Measurements from ENCODE around the gene BRINP3.

- TF ChIP-seq ZNF121 (tag by site-specific recombination; IDR thresholded peaks at IDR 0.05) (no peak), PATZ1 (tag by site-specific recombination; IDR thresholded peaks at IDR 0.05) (no peak), CTCF (tag by site-specific recombination; IDR thresholded peaks at IDR 0.05) (no peak), ZNF747 (tag by site-specific recombination; IDR thresholded peaks at IDR 0.05) (no peak), KLF8 (tag by site-specific recombination; IDR thresholded peaks at IDR 0.05) (no peak), ZXDB (tag by site-specific recombination; IDR thresholded peaks at IDR 0.05) (no peak), MYNN (tag by site-specific recombination; IDR thresholded peaks at IDR 0.05; ENCODE audit: borderline replicate concordance) (no peak), AEBP2 (tag by site-specific recombination; IDR thresholded peaks at IDR 0.05; ENCODE audit: borderline replicate concordance) (no peak), ZNF394 (tag by site-specific recombination; IDR thresholded peaks at IDR 0.05; ENCODE audit: borderline replicate concordance) (no peak), MZF1 (tag by site-specific recombination; IDR thresholded peaks at IDR 0.05; ENCODE audit: borderline replicate concordance) (no peak), ZNF704 (tag by site-specific recombination; IDR thresholded peaks at IDR 0.05) (no peak), ELK4 (IDR thresholded peaks at IDR 0.05; ENCODE audit: borderline replicate concordance, low read depth, low read length) (no peak), ZNF155 (tag by site-specific recombination; IDR thresholded peaks at IDR 0.05) (no peak), ZNF146 (tag by site-specific recombination; IDR thresholded peaks at IDR 0.05) (no peak)
Measured at GRCh38 chr1:190479516-190479915, 1.9 kb upstream of the BRINP3 start.

Measured in HEK293 (cell line).